Spinal cord (tissue), 10 donors: ENCODE results near the gene PELI2. TPM values are rescaled to one million over a fixed set of nuclear protein-coding genes. Genes with fewer than 3 reads are reported as not detected.
A peak's percentile ranks its signal among the peaks of the same experiment; 100 is the strongest.

Source experiments
- DNase-seq, 6 donors: peaks; one replicate each; pipeline versions ENCODE4 v3.0.0 to v3.0.0-alpha.2; 2013 to 2015; ENCODE audit warnings: low spot score in 6 of 6, low read depth in 4 of 6
- H3K27ac ChIP-seq: one replicate; pipeline ENCODE4 v1.5.1; 2013; ENCODE audit warnings: low read depth, low read length, control low read depth
- H3K27me3 ChIP-seq: one replicate; pipeline ENCODE4 v1.6.1; 2013; ENCODE audit warnings: low read length; ENCODE audit not compliant: control insufficient read depth, insufficient read depth
- H3K36me3 ChIP-seq: one replicate; pipeline ENCODE4 v1.6.1; 2013; ENCODE audit warnings: low read length; ENCODE audit not compliant: control insufficient read depth, insufficient read depth
- H3K4me1 ChIP-seq: one replicate; pipeline ENCODE4 v1.6.1; 2013; ENCODE audit warnings: low read length; ENCODE audit not compliant: control insufficient read depth, insufficient read depth
- H3K4me3 ChIP-seq: one replicate; pipeline ENCODE4 v1.5.1; 2013; ENCODE audit warnings: low read depth, low read length, control low read depth
- H3K9me3 ChIP-seq: one replicate; pipeline ENCODE4 v1.6.1; 2013; ENCODE audit warnings: low read length; ENCODE audit not compliant: control insufficient read depth, insufficient read depth
- WGBS: methylation state at CpG from one replicate; pipeline ENCODE4 v1.1.5; 2013; ENCODE audit warnings: missing lambda C conversion rate; ENCODE audit not compliant: insufficient coverage; 5-methylcytosine and 5-hydroxymethylcytosine counted together
- polyA plus RNA-seq, 2 donors: library from polyadenylated mRNA; unstranded; fragments of 120-200 nt; gene quantifications; one replicate each; pipeline ENCODE4 v1.2.1, GENCODE V29; 2013; ENCODE audit not compliant: insufficient read length in 2 of 2
- total RNA-seq, 2 donors: library from RNA; depleted of rRNA in 1 of 2; stranded (reverse); fragments of 120-200 nt in 1 of 2; fragments of >200 nt in 1 of 2; gene quantifications; one replicate each; pipeline versions ENCODE4 v1.2.3 to v1.2.4, GENCODE V29; 2013 to 2014
- donor health status: healthy.

Gene PELI2
- total and polyA plus RNA-seq, 4 donors, result 8.5 to 20.3 (median 12.9) TPM

DNA sequence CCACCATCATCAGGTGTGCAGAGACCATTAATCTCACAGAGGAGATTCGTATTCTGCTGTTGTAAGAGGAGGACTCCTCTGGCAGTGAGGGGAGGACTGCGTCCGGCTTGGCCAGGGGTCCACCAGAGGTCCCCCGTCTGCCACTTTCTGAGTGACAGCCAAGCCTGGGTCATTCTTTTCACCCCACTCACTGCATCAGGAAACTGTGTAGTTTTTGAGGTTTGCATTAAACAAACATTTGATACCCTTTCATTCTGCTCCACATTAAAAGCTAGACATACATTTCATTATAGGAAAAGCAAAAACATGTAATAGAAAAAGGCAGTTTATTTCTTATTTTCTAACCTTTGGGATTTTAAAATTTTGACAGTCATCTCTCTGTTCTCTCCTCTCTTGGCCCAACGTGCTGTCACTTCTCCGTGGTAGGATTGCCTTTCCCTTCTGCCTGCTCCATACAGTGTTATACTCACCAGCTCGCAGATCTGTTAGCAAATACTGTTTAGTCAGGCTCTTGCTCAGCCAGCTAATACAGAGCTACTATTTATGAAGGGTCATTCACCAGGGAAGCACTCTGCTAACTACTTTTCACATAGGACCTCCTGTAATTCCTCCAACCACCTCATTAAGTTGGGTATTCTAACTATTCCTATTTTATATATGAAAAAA is 99.3 kb downstream of the PELI2 start:
- Histone ChIP-seq H3K27me3 (no peaks in the 10 kb centered on the region), H3K27ac (peak overlapping the region; percentile 57), H3K4me3 (no peak overlapping the region), H3K4me1 (peaks cover 35% of the 10 kb centered on the region), H3K36me3 (no peaks in the 10 kb centered on the region), H3K9me3 (no peaks in the 10 kb centered on the region)
- DNase-seq, result peak in 3 of 6 donors; percentile 28 to 71 (median 53)
- 23% methylated on average over 4 of the region's 7 CpGs for WGBS

GRCh38 chr14:56219666-56220413 is 101.6 kb downstream of the PELI2 start:
- DNase-seq, result peak in 2 of 6 donors; percentile 40 to 48
- Histone ChIP-seq H3K4me3 (no peak overlapping the region), H3K9me3 (no peaks in the 10 kb centered on the region), H3K27me3 (no peaks in the 10 kb centered on the region), H3K4me1 (peaks cover 20% of the 10 kb centered on the region), H3K27ac (no peak overlapping the region), H3K36me3 (no peaks in the 10 kb centered on the region)
- WGBS, result 36% methylated on average over 3 of the region's 7 CpGs

- H3K27me3 ChIP-seq, result no peaks in the 10 kb centered on the region
- DNase-seq, result no peak
- H3K4me1 ChIP-seq, result peaks cover 27% of the 10 kb centered on the region
- no peak overlapping the region for H3K4me3 ChIP-seq
- no peaks in the 10 kb centered on the region for H3K9me3 ChIP-seq
- WGBS, result 80% methylated on average over 1 of the region's 7 CpGs
- no peaks in the 10 kb centered on the region for H3K36me3 ChIP-seq
- H3K27ac ChIP-seq, result no peak overlapping the region
These were observed 103.3 kb downstream of the PELI2 start for GRCh38 chr14:56221382-56222128.

DNA sequence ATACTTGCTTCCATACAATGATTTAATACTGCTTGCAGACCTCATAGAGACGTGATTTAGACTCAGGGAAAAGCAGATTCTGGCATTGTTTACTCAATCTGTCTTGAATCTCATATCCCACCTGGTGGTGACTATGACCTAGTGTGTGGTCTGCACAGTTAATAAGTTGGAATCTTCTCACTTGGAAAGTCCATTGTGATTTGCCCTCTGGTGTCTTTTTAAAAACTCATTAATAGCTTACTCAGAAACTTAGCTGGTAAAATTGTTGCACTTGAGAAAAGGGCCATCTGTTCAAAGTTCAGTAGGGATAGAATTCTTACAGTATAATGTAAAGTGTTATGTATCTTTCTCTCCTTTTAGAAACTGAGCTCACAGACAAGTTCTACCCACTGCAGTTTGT is 106.0 kb downstream of the PELI2 start:
- Histone ChIP-seq H3K4me1 (peaks cover 18% of the 10 kb centered on the region), H3K27ac (no peak overlapping the region), H3K27me3 (no peaks in the 10 kb centered on the region), H3K36me3 (no peaks in the 10 kb centered on the region), H3K9me3 (no peaks in the 10 kb centered on the region), H3K4me3 (no peak overlapping the region)
- DNase-seq, result no peak
- WGBS, result no CpG with 5 or more reads among the region's 1 CpG

GRCh38 chr14:56224691-56225681 is 106.8 kb downstream of the PELI2 start:
- no peak overlapping the region for H3K4me3 ChIP-seq
- WGBS, result 60% methylated on average over 16 of the region's 17 CpGs
- DNase-seq, result peak in 1 of 6 donors; percentile 58

DNA sequence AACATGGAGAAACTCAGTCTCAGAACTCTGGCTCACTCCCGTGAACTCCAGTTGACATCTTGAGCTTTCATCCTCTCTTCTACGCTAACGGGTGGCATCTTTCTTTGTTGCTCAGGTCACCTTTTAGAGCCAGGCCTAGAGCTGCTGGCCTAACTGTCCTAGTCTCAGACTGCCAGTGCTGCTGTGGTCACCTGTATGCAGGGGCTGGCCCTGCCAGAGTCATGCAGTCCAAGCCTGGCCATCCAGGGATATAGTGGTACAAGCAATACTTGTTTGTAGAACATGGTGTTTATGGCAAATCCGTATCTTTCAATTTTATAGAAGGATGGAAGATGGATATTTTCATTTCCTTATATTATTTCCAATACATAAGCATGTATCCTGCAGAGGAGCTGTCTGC is 117.2 kb downstream of the PELI2 start:
- H3K36me3 ChIP-seq, result no peaks in the 10 kb centered on the region
- DNase-seq, result no peak
- H3K27ac ChIP-seq, result no peak overlapping the region
- 92% methylated on average over 3 of the region's 4 CpGs for WGBS
- no peak overlapping the region for H3K4me3 ChIP-seq
- no peaks in the 10 kb centered on the region for H3K27me3 ChIP-seq
- no peaks in the 10 kb centered on the region for H3K9me3 ChIP-seq
- no peaks in the 10 kb centered on the region for H3K4me1 ChIP-seq

More at GRCh38 chr14:56224691-56225681, 106.8 kb downstream of the PELI2 start:
- Histone ChIP-seq H3K36me3 (no peaks in the 10 kb centered on the region), H3K4me1 (peaks cover 16% of the 10 kb centered on the region), H3K27me3 (no peaks in the 10 kb centered on the region), H3K9me3 (no peaks in the 10 kb centered on the region), H3K27ac (no peak overlapping the region)

DNA sequence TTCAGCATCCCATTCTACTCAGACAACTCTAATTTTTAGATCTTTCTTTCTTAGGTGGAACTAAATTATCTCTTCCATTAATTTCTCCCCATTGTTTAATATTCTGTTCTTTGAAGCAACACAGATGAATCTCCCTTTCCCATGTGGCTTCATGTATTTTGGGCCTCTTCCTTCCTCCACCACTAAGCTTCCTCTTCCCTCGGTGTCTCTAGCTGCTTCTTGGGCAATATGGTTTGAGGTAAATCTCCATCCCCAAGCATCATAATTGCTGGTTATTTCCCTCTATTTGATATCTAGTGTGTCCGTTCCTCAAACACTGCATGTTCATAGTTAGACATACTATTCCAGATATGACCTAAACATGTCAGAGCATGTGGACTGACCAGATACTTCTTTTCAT is 119.2 kb downstream of the PELI2 start:
- Histone ChIP-seq H3K27me3 (no peaks in the 10 kb centered on the region), H3K4me1 (no peaks in the 10 kb centered on the region), H3K9me3 (no peaks in the 10 kb centered on the region), H3K27ac (no peak overlapping the region), H3K4me3 (no peak overlapping the region), H3K36me3 (no peaks in the 10 kb centered on the region)
- DNase-seq, result no peak
- WGBS, result no CpG with 5 or more reads among the region's 2 CpGs

DNA sequence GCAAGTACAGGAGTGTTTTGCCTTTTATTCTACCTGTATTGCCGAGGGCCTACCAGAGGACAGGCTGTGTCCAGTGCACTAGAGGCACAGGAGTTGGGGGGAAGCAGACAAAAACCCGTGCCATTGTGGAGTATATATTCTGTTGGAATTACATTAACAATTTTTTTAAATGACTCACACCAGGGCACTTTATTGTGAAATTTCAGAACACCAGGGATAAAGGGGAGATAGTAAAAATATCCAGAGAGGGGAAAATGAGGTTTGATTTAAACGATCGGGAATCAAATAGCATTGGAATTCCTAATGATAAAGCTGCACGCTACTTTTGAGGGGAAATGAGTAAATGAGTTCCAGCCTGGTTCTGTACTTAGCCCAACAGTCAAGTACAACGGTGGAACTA is 123.2 kb downstream of the PELI2 start:
- Histone ChIP-seq H3K4me1 (no peaks in the 10 kb centered on the region), H3K9me3 (no peaks in the 10 kb centered on the region), H3K27ac (no peak overlapping the region), H3K36me3 (no peaks in the 10 kb centered on the region), H3K27me3 (no peaks in the 10 kb centered on the region), H3K4me3 (no peak overlapping the region)
- 91% methylated on average over 3 of the region's 6 CpGs for WGBS
- DNase-seq, result no peak

GRCh38 chr14:56243110-56243509 is 124.9 kb downstream of the PELI2 start:
- 64% methylated on average over 2 of the region's 2 CpGs for WGBS
- no peaks in the 10 kb centered on the region for H3K4me1 ChIP-seq

More at GRCh38 chr14:56243110-56243509, 124.9 kb downstream of the PELI2 start:
- Histone ChIP-seq H3K27me3 (no peaks in the 10 kb centered on the region), H3K36me3 (no peaks in the 10 kb centered on the region), H3K9me3 (no peaks in the 10 kb centered on the region), H3K27ac (no peak overlapping the region), H3K4me3 (no peak overlapping the region)
- DNase-seq, result no peak
